Stimulated activated naive CD8-positive, alpha-beta T cell treated with anti-CD3 and anti-CD28 coated beads, Interleukin-15, amount 100 ng/mL, for 72 hours (primary cell): ENCODE data around the gene FOXN3.
"Not testable (repeated sequence)": the region's sequence is repeated elsewhere in the genome, so short reads cannot be mapped to it uniquely, and the experiment has no call there.

ENCODE experiments used
- ATAC-seq: fragments of 150-1000 bp; cut with Tn5 transposase; 2 replicates; pipeline ENCODE4 v1.10.0; 2021; ENCODE audit warnings: mild to moderate bottlenecking, moderate library complexity
- DNase-seq, 2 donors: peaks; one replicate each; pipeline ENCODE4 v3.0.0; 2021 to 2022
- H3K27ac Mint-ChIP-seq, 2 donors: one replicate each; pipeline ENCODE4 v1.8.0; 2022; ENCODE audit warnings: mild to moderate bottlenecking in 2 of 2, mixed read lengths in 2 of 2, moderate library complexity in 2 of 2
- H3K27me3 Mint-ChIP-seq: one replicate; pipeline ENCODE4 v1.8.0; 2022; ENCODE audit warnings: mixed read lengths
- H3K4me1 Mint-ChIP-seq: one replicate; pipeline ENCODE4 v1.8.0; 2022; ENCODE audit warnings: mild to moderate bottlenecking, mixed read lengths
- H3K4me3 Mint-ChIP-seq, 2 donors: one replicate each; pipeline ENCODE4 v1.8.0; 2022; ENCODE audit warnings: mild to moderate bottlenecking in 2 of 2, mixed read lengths in 2 of 2, moderate library complexity in 1 of 2
- H3K9me3 Mint-ChIP-seq, 2 donors: one replicate each; pipeline ENCODE4 v1.8.0; 2022; ENCODE audit warnings: mixed read lengths in 2 of 2

Gene FOXN3

DNA sequence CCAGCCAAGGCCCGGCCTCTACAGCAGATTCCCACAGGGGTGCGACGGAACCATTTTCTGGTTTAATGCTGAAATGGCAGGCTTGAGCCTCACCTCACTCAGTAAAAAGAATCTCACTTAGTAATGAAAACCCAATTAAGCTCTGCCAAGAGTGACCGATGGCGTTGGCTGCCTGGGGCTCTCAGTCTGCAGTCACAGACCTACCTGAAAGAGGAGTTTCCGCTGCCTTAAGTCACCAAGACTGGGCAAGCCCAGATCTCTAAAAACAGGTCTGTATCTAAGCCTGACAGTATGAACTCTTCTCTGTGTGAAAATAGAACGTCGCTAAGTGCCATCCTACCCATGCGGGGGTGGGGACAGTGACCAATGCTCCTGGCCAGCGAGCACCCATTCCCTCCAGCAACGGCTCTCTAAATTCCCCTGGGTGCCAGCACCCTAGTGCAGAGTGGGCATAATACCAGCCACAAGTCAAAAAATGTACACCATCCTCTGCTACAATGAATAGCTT, 107.3 kb downstream of the FOXN3 start:
- Mint-ChIP-seq H3K4me3 (no peak overlapping the region), H3K27me3 (no peaks in the 10 kb centered on the region), H3K4me1 (peaks cover 61% of the 10 kb centered on the region), H3K9me3 (peaks cover 0 to under 1% of the 10 kb centered on the region in 2 donors), H3K27ac (no peak overlapping the region)
- ATAC-seq (no peak), DNase-seq (no peak)

DNA sequence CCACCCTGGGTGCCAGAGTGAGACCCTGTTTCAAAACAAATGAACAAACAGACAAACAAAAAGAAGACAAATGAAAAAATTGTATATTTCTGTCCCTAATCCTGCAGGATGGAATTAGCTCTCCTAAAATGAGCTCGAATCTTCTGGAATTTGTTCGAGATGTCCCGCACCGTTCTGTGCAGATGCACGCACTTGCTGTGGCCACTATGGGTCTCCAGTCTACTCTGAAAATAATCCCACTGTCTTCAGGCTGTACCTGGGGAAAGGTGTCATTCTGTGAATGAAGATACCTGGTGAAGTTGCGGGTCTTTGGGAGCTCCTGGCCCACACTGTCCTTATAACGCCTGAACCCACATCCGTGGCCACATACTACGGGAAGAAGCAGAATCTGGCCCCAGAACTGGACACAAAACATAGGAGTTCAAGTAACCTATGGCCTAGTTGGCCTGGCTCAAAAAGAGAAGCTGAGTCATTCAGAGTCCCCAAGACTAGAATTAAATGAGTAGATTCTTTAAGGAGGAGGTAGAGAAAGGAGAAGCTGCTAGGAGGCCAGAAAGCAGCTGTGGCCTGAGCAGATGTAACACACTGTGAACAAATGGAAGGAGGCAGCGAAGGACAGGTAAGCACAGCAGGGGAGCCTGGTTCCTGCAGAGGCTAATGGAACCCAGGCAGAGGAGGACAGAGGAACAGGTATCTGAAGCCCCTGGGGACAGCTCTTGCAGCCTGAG, 108.6 kb downstream of the FOXN3 start:
- H3K27ac Mint-ChIP-seq: peak overlapping the region; percentile 67 to 69
- no peaks in the 10 kb centered on the region for H3K9me3 Mint-ChIP-seq
- DNase-seq: no peak
- H3K27me3 Mint-ChIP-seq: no peaks in the 10 kb centered on the region
- peaks cover 63% of the 10 kb centered on the region for H3K4me1 Mint-ChIP-seq
- no peak overlapping the region for H3K4me3 Mint-ChIP-seq
- no peak for ATAC-seq

DNA sequence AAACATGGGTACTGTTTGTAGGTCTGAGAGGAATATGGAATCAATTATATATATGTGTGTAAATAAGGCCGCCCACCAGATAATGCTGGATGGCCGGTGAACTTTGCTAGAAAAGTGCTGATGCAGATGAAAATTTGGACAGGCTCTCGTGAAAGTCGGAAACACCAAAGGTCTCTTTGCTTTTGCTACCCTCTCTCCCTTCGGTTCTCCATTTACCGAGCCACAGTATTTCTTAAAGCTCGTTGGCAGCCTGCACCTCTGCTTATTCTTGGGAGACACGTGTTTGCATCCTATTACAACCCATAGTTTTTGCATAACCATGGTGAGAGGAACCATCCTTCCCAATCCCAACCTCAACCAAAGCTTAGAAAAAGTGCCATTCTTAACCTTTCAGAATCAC, 109.6 kb downstream of the FOXN3 start:
- Mint-ChIP-seq H3K27ac (no peak overlapping the region), H3K4me3 (no peak overlapping the region), H3K27me3 (no peaks in the 10 kb centered on the region), H3K4me1 (peaks cover 68% of the 10 kb centered on the region), H3K9me3 (no peaks in the 10 kb centered on the region)
- DNase-seq (no peak), ATAC-seq (no peak)

DNA sequence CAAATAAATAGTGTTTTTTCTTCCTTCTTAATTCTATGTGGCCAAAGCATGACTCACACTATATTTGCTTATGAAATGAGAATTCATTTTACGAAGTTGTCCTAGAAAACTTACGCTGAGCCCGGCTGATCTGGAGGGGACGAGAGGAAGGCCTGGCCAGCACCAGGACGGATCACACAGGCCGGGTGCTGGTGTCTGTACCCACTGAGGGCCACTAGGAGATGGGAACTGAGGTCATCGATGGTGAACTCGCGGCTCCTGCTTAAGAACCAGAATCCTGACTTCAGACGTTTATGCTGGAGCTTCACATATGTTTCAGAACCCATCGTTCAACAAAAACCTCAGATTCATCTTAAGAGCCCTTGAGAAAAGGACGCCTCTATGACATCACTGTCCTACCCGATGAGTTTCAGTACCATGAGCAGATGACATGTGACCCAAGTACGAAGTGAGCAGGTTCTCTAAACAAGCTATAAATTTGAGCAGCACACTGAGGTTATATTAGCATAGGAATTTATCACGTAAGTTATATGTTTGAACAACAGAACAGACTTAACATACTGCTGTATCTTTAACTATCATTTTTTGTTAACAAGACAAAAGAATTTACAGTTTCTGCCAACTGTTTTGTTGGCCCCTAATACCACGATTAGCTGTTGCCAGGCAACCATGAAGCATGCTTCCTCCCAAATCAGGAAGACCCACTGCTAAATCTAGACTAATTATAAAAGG, 111.9 kb downstream of the FOXN3 start:
- peak overlapping the region; percentile 70 to 86 for H3K4me3 Mint-ChIP-seq
- peak overlapping the region in 1 of 2 donors; percentile 35 for H3K27ac Mint-ChIP-seq
- peaks cover 0 to 6% of the 10 kb centered on the region in 2 donors for H3K9me3 Mint-ChIP-seq
- H3K4me1 Mint-ChIP-seq: peaks cover 77% of the 10 kb centered on the region
- no peaks in the 10 kb centered on the region for H3K27me3 Mint-ChIP-seq
- ATAC-seq (peak; percentile 75), DNase-seq (peak in 1 of 2 donors; percentile 19)

DNA sequence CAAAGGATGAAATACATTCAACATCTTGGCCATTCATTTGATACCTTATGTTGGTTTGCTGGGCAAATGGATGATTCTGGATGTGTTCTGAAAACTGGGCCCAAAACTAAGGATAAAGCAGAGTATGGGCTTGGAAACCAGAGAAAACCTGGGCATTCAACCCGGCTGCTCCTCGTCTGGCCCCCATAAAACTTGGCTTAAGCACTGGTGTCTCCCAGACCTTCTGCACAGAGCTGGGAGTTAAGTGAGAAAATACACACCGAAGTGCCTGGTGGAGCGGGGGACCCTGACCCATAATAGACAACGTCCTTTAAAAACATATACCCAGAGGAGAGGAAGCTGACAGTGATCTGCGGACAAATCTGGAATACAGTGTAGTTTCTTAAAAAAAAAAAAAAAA, 112.5 kb downstream of the FOXN3 start:
- H3K4me1 Mint-ChIP-seq: peaks cover 74% of the 10 kb centered on the region
- peaks cover 0 to 6% of the 10 kb centered on the region in 2 donors for H3K9me3 Mint-ChIP-seq
- H3K27me3 Mint-ChIP-seq: no peaks in the 10 kb centered on the region
- DNase-seq (no peak), ATAC-seq (no peak)
- peak overlapping the region; percentile 86 to 95 for H3K27ac Mint-ChIP-seq
- peak overlapping the region; percentile 70 to 86 for H3K4me3 Mint-ChIP-seq

DNA sequence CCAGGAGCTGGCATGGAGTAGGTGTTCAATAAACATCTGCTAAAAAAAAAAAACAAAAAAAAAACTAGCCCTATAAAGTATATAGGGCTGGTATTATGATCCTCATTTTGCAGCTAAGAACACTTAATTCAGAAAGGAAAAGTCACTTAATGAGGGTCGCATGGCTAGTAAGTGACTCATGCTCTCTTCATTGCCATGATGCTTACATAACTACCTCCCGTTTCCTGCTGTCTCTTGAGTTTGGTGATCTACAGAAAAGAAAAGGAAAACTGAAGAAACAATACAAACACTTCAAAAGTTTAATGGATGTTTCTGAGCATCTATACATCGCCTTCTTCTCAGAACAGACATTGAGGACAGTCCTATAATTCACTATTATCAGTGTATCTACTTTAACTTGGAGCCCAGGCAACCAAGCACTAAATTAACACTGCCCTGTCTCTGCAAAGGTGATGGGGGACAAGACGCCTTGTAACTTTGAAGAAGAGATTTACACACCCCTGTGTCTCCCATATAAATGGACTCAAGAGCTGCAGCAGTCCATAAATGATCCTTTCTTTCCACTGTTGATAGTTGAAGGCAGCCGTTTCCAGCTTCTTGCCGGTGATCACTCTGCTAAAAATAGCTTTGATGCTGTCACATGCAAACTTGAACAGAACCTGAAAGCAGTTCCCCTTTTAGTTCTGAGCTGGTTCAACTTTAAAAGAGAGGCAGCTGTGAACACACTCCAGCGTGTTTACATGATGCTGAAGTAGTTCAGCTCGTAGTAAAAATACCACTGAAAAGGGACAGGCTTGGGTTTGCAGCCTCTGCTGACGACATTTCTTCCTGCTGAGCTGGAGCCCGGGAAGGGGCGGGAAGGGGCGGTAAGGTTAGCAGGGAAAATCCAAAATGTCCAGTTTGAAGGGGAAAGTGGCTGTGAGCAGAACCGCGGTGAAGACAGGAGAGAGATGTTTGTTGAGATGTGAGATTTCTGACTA, 113.3 kb downstream of the FOXN3 start:
- peaks cover 74% of the 10 kb centered on the region for H3K4me1 Mint-ChIP-seq
- no peak for DNase-seq

DNA sequence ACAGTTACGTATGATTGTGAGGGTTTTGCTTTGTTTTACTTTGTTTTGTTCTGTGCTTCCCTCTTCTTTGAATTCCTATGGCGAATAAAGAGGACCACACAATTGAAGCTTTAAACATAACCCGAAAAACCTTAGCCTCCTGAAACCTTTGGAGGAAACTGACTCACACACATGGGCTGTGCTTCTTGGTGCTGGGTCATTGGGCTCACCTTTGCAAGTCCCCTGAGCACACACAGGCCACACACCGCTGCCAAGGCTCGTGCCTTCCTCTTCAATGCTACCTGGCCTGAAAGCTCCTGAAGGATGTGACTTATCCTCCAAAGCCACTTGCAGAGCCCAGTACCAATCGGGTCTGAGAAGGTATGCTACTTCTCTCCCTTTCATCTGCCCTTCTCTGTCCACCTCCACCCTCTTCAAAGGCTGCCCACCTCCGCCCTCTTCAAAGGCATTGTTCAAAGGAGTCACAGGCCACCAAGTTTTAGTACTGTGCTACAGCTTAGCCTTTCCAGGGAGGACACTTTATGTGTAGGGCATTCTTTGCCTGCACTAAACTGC, 114.6 kb downstream of the FOXN3 start:
- Mint-ChIP-seq H3K27ac (peak overlapping the region; percentile 36 to 42), H3K4me1 (peaks cover 71% of the 10 kb centered on the region), H3K4me3 (no peak overlapping the region), H3K9me3 (peaks cover 0 to 6% of the 10 kb centered on the region in 2 donors), H3K27me3 (no peaks in the 10 kb centered on the region)
- ATAC-seq: no peak
- DNase-seq: no peak

More for the DNA sequence above, 113.3 kb downstream of the FOXN3 start:
- H3K27me3 Mint-ChIP-seq: no peaks in the 10 kb centered on the region
- peaks cover 0 to 6% of the 10 kb centered on the region in 2 donors for H3K9me3 Mint-ChIP-seq
- H3K4me3 Mint-ChIP-seq: peak overlapping the region; percentile 70 to 86
- ATAC-seq: peak; percentile 74
- H3K27ac Mint-ChIP-seq: peak overlapping the region; percentile 86 to 95

DNA sequence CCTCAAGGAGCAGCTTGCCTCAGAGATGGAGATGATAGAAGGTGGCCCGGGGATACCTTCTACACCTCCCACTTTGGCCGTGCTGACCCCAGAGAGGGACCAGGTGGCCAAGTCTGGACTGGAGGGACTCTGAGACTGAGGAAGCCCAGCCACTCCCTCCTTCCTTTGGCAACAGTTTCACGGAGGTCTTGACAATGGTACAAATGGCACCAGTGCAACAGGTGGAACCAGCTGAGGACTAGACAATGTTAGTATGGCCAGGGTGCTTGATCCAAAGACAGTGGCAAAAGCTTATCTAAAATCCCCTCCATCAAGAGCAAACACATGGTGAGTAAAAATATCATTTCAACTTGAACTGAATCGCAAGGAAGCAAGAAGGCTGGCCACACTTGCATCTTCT, 117.4 kb downstream of the FOXN3 start:
- ATAC-seq (no peak), DNase-seq (no peak)
- no peaks in the 10 kb centered on the region for H3K27me3 Mint-ChIP-seq
- no peak overlapping the region for H3K4me3 Mint-ChIP-seq
- peaks cover 0 to 6% of the 10 kb centered on the region in 2 donors for H3K9me3 Mint-ChIP-seq
- H3K4me1 Mint-ChIP-seq: peaks cover 58% of the 10 kb centered on the region
- peak overlapping the region in 1 of 2 donors; percentile 7 for H3K27ac Mint-ChIP-seq

DNA sequence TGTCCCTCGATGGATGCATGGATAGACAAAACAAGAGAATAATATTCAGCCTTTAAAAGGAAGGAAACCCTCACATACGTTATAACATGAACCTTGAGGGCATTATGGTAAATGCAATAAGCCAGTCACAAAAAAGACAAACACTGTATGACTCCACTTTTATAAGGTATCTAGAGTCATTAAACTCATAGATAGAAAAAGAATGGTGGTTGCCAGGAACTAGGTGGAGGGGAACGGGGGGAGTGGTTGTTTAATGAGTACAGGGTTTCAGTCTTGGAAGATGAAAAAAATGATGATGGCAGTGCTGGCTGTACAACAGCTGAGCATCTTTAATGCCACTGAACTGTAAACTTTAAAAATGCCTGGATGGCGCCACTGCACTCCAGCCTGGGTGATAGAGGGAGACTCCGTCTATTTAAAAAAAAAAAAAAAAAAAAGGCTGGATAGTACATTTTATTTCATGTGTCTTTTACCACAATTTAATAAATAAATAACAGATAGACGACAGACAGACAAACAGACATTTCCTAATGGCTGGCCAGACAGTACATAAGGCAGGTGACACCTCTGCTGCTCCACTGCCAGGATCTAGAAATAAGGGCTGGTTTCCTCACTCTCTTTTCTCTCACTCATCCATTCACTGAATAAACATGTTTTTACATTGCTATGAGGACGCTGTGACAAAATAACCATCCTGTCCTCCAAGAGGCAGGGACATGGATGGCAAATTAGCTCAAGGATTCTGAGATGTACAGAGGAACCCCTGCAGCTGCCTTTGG, 118.8 kb downstream of the FOXN3 start:
- peaks cover 58% of the 10 kb centered on the region for H3K4me1 Mint-ChIP-seq

DNA sequence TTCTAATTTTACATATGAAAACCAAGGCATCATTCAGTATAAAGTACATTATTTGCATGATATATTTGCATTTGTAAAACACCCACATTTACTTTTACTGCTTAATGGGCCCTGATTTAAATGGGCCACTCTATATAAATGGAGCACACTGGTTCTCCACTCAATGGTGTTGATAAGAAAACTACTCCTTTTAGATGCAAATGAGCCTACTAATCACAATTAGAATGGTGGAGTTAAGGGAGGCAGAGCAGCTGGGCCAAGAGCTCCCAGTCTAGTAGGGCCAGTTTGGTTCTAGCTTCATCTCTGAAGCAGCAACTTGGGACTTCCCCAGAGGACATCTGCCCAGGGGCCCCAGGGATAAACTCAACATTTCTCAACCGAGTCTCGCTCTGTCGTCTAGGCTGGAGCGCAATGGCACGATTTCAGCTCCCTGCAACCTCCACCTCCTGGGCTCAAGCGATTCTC, 120.7 kb downstream of the FOXN3 start:
- Mint-ChIP-seq H3K4me3 (no peak overlapping the region), H3K4me1 (peaks cover 59% of the 10 kb centered on the region), H3K9me3 (no peaks in the 10 kb centered on the region), H3K27me3 (no peaks in the 10 kb centered on the region), H3K27ac (peak overlapping the region in 1 of 2 donors; percentile 14)
- DNase-seq (no peak), ATAC-seq (no peak)

More for the DNA sequence above, 118.8 kb downstream of the FOXN3 start:
- Mint-ChIP-seq H3K4me3 (no peak overlapping the region), H3K27ac (peak overlapping the region in 1 of 2 donors; percentile 12), H3K9me3 (peaks cover 0 to 6% of the 10 kb centered on the region in 2 donors), H3K27me3 (no peaks in the 10 kb centered on the region)
- DNase-seq: no peak
- ATAC-seq: no peak

DNA sequence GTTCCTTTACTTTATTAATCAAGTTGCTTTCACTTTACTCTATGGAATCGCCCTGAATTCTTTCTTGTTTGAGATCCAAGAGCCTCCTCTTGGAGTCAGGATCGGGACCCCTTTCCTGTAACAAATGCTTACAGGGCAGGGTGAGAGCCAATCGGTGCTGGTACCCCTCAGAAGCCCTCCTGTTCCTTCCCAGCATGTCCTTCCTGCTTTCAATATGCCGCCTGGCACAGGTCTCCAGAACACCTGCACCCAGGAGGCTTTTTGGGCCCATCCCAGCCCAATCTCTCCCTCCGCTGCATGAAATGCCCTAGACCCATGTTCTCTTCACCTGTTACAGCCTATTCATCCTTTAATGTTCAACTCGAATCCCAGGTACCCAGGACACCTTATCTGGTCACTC, 122.2 kb downstream of the FOXN3 start:
- Mint-ChIP-seq H3K4me1 (peaks cover 74% of the 10 kb centered on the region), H3K27ac (peak overlapping the region in 1 of 2 donors; percentile 87), H3K4me3 (no peak overlapping the region), H3K27me3 (no peaks in the 10 kb centered on the region), H3K9me3 (no peaks in the 10 kb centered on the region)
- no peak for ATAC-seq
- DNase-seq: no peak

DNA sequence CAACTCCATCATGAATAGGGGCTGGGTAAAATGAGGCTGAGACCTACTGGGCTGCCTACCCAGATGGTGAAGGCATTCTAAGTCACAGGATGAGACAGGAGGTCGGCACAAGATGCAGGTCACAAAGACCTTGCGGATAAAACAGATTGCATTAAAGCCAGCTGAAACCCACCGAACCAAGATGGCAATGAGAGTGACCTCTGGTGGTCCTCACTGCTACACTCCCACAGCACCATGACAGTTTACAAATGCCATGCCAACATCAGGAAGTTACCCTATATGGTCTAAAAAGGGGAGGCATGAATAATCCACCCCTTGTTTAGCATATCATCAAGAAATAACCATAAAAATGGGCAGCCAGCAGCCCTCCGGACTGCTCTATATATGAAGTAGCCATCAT, 122.6 kb downstream of the FOXN3 start:
- not testable (repeated sequence) for ATAC-seq, H3K27me3 Mint-ChIP-seq, H3K9me3 Mint-ChIP-seq, DNase-seq, H3K4me3 Mint-ChIP-seq
- peak overlapping the region in 1 of 2 donors; percentile 34 for H3K27ac Mint-ChIP-seq
- peaks cover 72% of the 10 kb centered on the region for H3K4me1 Mint-ChIP-seq

DNA sequence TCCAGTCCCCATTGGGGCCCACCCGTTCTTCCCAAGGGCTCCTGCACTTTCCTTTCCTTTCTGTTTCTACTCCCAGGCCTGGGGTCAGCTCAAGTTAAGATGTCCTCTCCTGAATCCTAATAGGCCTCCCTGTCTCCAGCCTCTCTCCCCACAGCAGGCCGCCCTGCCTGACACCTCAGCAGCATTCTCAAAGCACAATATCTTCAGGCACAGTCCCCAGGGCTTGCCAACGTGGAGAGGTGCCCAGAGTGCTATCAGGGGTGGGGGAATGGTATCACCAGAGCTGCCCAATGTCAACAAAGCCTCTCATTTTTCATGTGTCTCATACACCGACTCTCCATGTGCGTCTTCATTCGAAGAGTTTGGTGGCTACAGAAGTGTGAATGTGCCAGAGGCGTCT, 123.0 kb downstream of the FOXN3 start:
- Mint-ChIP-seq H3K27me3 (no peaks in the 10 kb centered on the region), H3K27ac (peak overlapping the region; percentile 28 to 34), H3K4me3 (no peak overlapping the region), H3K4me1 (peaks cover 68% of the 10 kb centered on the region), H3K9me3 (no peaks in the 10 kb centered on the region)
- ATAC-seq (no peak), DNase-seq (no peak)

DNA sequence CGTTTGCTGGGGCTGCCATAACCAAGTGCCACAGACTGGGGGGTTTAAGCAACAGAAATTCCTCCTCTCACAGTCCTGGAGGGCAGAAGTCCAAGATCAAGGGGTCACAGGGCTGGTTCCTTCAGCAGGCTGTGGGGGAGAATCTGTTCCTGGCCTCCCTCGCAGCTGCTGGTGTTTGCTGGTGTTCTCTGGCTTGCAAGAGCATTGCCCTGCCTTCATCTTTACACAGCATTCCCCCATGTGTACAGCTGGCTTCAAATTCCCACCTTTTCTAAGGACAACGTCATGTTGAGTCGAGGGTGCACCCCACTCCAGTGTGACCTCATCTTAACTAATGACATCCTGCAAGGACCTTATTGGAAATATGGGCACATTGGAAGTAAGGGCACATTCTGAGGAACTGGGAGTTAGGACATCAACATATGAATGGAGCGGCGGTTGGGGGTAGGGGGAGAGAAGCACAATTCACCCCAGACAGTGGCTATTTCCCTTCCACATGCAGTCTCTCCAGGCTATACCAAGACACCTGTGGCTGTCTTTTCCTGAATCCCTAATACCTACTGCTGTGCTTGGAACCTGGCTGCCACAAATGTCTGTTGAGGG, 123.6 kb downstream of the FOXN3 start:
- peak overlapping the region in 1 of 2 donors; percentile 81 for H3K27ac Mint-ChIP-seq
- DNase-seq (no peak), ATAC-seq (no peak)
- H3K9me3 Mint-ChIP-seq: no peaks in the 10 kb centered on the region
- no peak overlapping the region for H3K4me3 Mint-ChIP-seq
- peaks cover 64% of the 10 kb centered on the region for H3K4me1 Mint-ChIP-seq
- no peaks in the 10 kb centered on the region for H3K27me3 Mint-ChIP-seq
